GM12878 (cell line): ENCODE measurements around the gene PSMB5. TPM values are rescaled to one million over a fixed set of nuclear protein-coding genes. Genes with fewer than 3 reads are reported as not detected.

Experiments used
- ATAC-seq: fragments of 200-7000 bp; cut with Tn5 transposase; 3 replicates; pipeline ENCODE4 v1.9.1; 2020; ENCODE audit warnings: mild to moderate bottlenecking, moderate library complexity
- BruUV-seq: library from RNA; stranded (reverse); fragments of 400-500 nt; replicated peaks from 2 replicates; lab custom pipeline; 2021; lab: Mats Ljungman, UMichigan
- CTCF ChIA-PET: fragments of 300-600 bp; sonication (Branson Sonifier 250); formaldehyde crosslinking; extraction: SDS; loops from one replicate; lab custom pipeline; 2021; ENCODE audit warnings: inconsistent platforms; lab: Yijun Ruan, JAX
- POLR2A ChIA-PET: fragments of 350-600 bp; formaldehyde crosslinking; extraction: SDS; loops from one replicate; lab custom pipeline; 2021; ENCODE audit warnings: inconsistent platforms; lab: Charles Lee
- RAD21 ChIA-PET: fragments of 300-600 bp; sonication (Branson Sonifier 250); formaldehyde crosslinking; loops from one replicate; lab custom pipeline; 2023; ENCODE audit warnings: antibody characterized with exemption; ENCODE audit not compliant: unreplicated experiment; lab: Charles Lee
- SMC1A ChIA-PET: fragments of 300-600 bp; sonication (Branson Sonifier 250); formaldehyde crosslinking; loops from one replicate; lab custom pipeline; 2023; ENCODE audit not compliant: unreplicated experiment, uncharacterized antibody; lab: Charles Lee
- DNase-seq: peaks from one replicate; pipeline ENCODE4 v3.0.0-alpha.2; 2011; ENCODE audit warnings: low read depth, low spot score
- FAIRE-seq: peaks from 3 replicates; lab custom pipeline; 2011; peaks lifted over from hg19 to GRCh38; lab: Jason Lieb, UNC
- H2AFZ ChIP-seq: 2 replicates; pipeline ENCODE4 v1.6.0; 2011; ENCODE audit warnings: low read depth, low read length, control low read depth; ENCODE audit not compliant: control insufficient read depth
- H3K27ac ChIP-seq: 2 replicates; pipeline ENCODE4 v1.5.1; 2011; ENCODE audit warnings: control low read depth; ENCODE audit not compliant: control insufficient read depth, insufficient read depth
- H3K27me3 ChIP-seq, 2 experiments: replicated peaks in 1 of 2; 2 replicates each; pipeline versions ENCODE4 v1.6.0 to v1.6.1; 2011; ENCODE audit warnings: low read length in 1 of 2; ENCODE audit not compliant: control insufficient read depth in 2 of 2, insufficient read depth in 2 of 2
- H3K36me3 ChIP-seq, 2 experiments: 2 replicates each; pipeline ENCODE4 v1.5.1; 2011; ENCODE audit warnings: low read length in 1 of 2; ENCODE audit not compliant: control insufficient read depth in 2 of 2, insufficient read depth in 2 of 2
- H3K4me1 ChIP-seq: 2 replicates; pipeline ENCODE4 v1.6.1; 2011; ENCODE audit warnings: mild to moderate bottlenecking, low read length, moderate library complexity, mixed read lengths; ENCODE audit not compliant: control insufficient read depth, insufficient read depth
- H3K4me2 ChIP-seq: 2 replicates; pipeline ENCODE4 v1.6.0; 2011; ENCODE audit warnings: control low read depth; ENCODE audit not compliant: control insufficient read depth, insufficient read depth
- H3K4me3 ChIP-seq: fragments of 200-600 bp; sonication (generic); 2 replicates; pipeline ENCODE4 v1.5.1; 2016
- H3K79me2 ChIP-seq: 2 replicates; pipeline ENCODE4 v1.6.0; 2011; ENCODE audit warnings: low read length; ENCODE audit not compliant: control insufficient read depth, insufficient read depth
- H3K9ac ChIP-seq: 2 replicates; pipeline ENCODE4 v1.8.0; 2011; ENCODE audit warnings: low read length, control low read depth, mixed read lengths; ENCODE audit not compliant: control insufficient read depth, insufficient read depth
- H3K9me3 ChIP-seq: replicated peaks from 3 replicates; pipeline ENCODE4 v1.5.1; 2011; ENCODE audit warnings: mild to moderate bottlenecking, low read length; ENCODE audit not compliant: control insufficient read depth, insufficient read depth
- H4K20me1 ChIP-seq: 2 replicates; pipeline ENCODE4 v1.6.0; 2011; ENCODE audit not compliant: control insufficient read depth, insufficient read depth
- CEBPB ChIP-seq, 2 experiments: fragments of 150-350 bp in 1 of 2; IDR thresholded peaks; 2 replicates each; pipeline ENCODE4 v1.6.1; 2012 to 2014; ENCODE audit warnings: low read depth in 2 of 2, low read length in 2 of 2, borderline replicate concordance in 1 of 2, inconsistent platforms in 1 of 2
- RAD21 ChIP-seq: IDR thresholded peaks from 2 replicates; pipeline ENCODE4 v1.6.1; 2011; ENCODE audit warnings: mild to moderate bottlenecking, low read depth, low read length, moderate library complexity; ENCODE audit not compliant: insufficient read depth
- SIX5 ChIP-seq: IDR thresholded peaks from 2 replicates; pipeline ENCODE4 v1.6.1; 2011; ENCODE audit warnings: mild to moderate bottlenecking, low read depth, low read length, moderate library complexity; ENCODE audit not compliant: severe bottlenecking
- SMC3 ChIP-seq: IDR thresholded peaks from 2 replicates; pipeline ENCODE4 v1.6.1; 2011; ENCODE audit warnings: low read length, improper control_type of control experiment, borderline replicate concordance
- SRF ChIP-seq, 2 experiments: IDR thresholded peaks; 2 replicates each; pipeline ENCODE4 v1.6.1; 2011; ENCODE audit warnings: low read depth in 2 of 2, low read length in 2 of 2, mild to moderate bottlenecking in 1 of 2, moderate library complexity in 1 of 2
- ZNF207 ChIP-seq: fragments of 450-650 bp; IDR thresholded peaks from 2 replicates; pipeline ENCODE4 v1.6.1; 2014; ENCODE audit warnings: antibody characterized with exemption, mild to moderate bottlenecking, borderline replicate concordance
- ZNF217 ChIP-seq: fragments of 450-650 bp; IDR thresholded peaks from 2 replicates; pipeline ENCODE4 v1.6.1; 2017; ENCODE audit warnings: antibody characterized with exemption, mild to moderate bottlenecking
- WGBS: methylation state at CpG from one replicate; pipeline ENCODE4 v1.1.6; 2016; ENCODE audit warnings: low lambda C conversion rate; ENCODE audit not compliant: insufficient replicate concordance, insufficient coverage; ENCODE audit errors: missing lambda C conversion rate; 5-methylcytosine and 5-hydroxymethylcytosine counted together
- in situ Hi-C: fragments of 300-500 bp; cut with MboI; formaldehyde crosslinking; loops from 9 replicates; pipeline ENCODE4 v1.14.3; 2018; ENCODE audit warnings: mixed read lengths
- intact Hi-C: fragments of 100-400 bp; cut with micrococcal nuclease; formaldehyde crosslinking; loops from one replicate; pipeline ENCODE4 v1.14.2; 2022; ENCODE audit not compliant: unreplicated experiment
- polyA plus RNA-seq, 11 experiments: library from polyadenylated mRNA; depleted of rRNA in 4 of 11; unstranded in 6 of 11; stranded (reverse) in 5 of 11; fragments of >200 nt; fragmentation: Nextera tagmentation in 4 of 11; fragmentation: Illumina TruSeq in 1 of 11; extraction: Ambion mirVana in 4 of 11; extraction: Trizol in 1 of 11; gene quantifications; 1 replicate in 1 of 11; 2 replicates in 10 of 11; pipeline versions ENCODE4 v1.2.1 to v1.2.3, GENCODE V29; 2011 to 2016; ENCODE audit warnings: inconsistent platforms in 2 of 11, missing spikeins in 2 of 11, low read depth in 1 of 11
- total RNA-seq, 4 experiments: library from RNA; depleted of rRNA in 3 of 4; stranded (reverse); fragments of >200 nt in 3 of 4; fragmentation: Illumina TruSeq in 1 of 4; extraction: Trizol in 1 of 4; gene quantifications; 2 replicates each; pipeline versions ENCODE4 v1.2.1 to v1.2.3, GENCODE V29; 2013 to 2021
- TF ChIP-seq, protein P1 (sequence below): IDR thresholded peaks from 2 replicates; pipeline ENCODE4 v1.6.1; 2012; ENCODE audit warnings: low read depth, low read length, improper control_type of control experiment
- TF ChIP-seq, protein P2 (sequence below), 3 experiments: IDR thresholded peaks in 2 of 3; conservative IDR thresholded peaks in 1 of 3; 2 replicates each; pipeline ENCODE4 v1.5.1; 2011; ENCODE audit warnings: low read depth in 3 of 3, low read length in 3 of 3, mild to moderate bottlenecking in 3 of 3, control low read depth in 2 of 3, moderate library complexity in 2 of 3, inconsistent platforms in 1 of 3, mixed read lengths in 1 of 3; ENCODE audit not compliant: control insufficient read depth in 2 of 3, insufficient read depth in 1 of 3; ENCODE audit errors: extremely low read depth in 1 of 3

Gene PSMB5
- total and polyA plus RNA-seq, 10 of the 15 experiments (the other 5 are each of a cell fraction or from before 2014, with no cell fraction given), result 84.5 to 802 (median 144) TPM

DNA sequence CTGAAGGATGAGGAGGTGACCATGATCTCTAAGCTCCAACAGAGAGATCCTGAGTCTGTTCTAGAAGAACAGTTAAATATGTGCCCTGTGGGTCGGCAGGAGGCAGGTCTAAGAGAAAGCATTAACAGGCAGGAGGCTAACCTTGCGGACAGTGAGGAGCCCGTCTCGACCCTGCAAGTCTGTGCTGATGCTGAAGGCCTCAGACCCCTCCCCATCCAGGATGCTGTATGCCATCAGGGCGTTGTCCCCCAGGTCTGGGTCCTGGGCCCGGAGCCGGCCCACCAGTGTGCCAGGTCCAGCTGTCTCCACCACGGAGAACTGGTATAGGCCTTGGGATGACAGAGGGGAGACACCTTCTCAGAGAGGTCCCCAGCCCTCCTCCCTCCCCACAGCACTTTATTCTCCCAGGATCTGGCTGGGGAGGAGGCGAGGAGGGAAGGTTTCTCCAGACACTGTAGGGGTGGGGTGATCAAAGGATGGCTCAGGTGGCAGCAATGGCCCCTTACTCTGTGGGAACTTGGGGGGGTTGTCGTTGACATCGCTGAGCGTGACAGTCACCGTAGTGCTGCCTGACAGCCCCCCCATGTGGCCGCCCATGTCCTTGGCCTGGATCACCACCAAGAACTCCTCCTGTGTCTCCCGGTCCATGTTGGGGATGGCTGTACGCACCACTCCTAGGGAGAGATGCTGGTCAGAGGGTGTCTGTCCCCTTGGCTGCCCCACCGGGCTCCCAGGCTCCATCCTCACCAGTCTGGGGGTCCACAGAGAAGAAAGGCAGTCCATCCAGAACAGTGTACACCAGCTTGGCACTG, 19.5 kb upstream of the PSMB5 start:
- no TSS peak for BruUV-seq
- in situ Hi-C loops, result loop anchor here (5.0 kb wide), 1 partner anchor 62 kb away; no protein-coding TSS in a partner anchor

More for the DNA sequence above, 19.5 kb upstream of the PSMB5 start:
- Histone ChIP-seq H3K4me3 (no peak overlapping the region), H3K27me3 (no peaks in the 10 kb centered on the region), H2AFZ (no peak overlapping the region), H3K27ac (no peak overlapping the region), H3K79me2 (no peaks in the 10 kb centered on the region), H4K20me1 (no peaks in the 10 kb centered on the region), H3K9me3 (no peaks in the 10 kb centered on the region), H3K9ac (no peak overlapping the region), H3K4me2 (no peak overlapping the region), H3K4me1 (peaks cover 12% of the 10 kb centered on the region), H3K36me3 (peaks cover 4 to 5% of the 10 kb centered on the region in 2 experiments; a peak in 3 of 4 replicates)
- ChIA-PET RAD21 (interaction anchor here (0.9 to 10.8 kb wide), 8 partner anchors 17 to 215 kb away, joined by 3 to 224 read pairs (median 5); partner anchors contain the start of genes AJUBA and PRMT5), POLR2A (interaction anchor here (0.9 kb wide), 1 partner anchor 60 kb away, joined by 4 read pairs; no protein-coding TSS in a partner anchor), CTCF (interaction anchor here (0.8 to 18.3 kb wide), 11 partner anchors 8 to 125 kb away, joined by 3 to 853 read pairs (median 4); partner anchors contain the start of genes AJUBA, HAUS4 and PRMT5), SMC1A (interaction anchor here (1.1 to 8.7 kb wide), 3 partner anchors 60 to 77 kb away, joined by 4 to 156 read pairs (median 77); no protein-coding TSS in a partner anchor)
- FAIRE-seq (no peak), ATAC-seq (no peak), DNase-seq (no peak)
- WGBS, result 48% methylated on average over 17 of the region's 17 CpGs
- intact Hi-C loops, result loop anchor here (1.0 kb wide), 1 partner anchor 60 kb away; no protein-coding TSS in a partner anchor
- TF ChIP-seq ZNF207 (no peak), SRF (IDR thresholded peaks at IDR 0.05; ENCODE audit: low read depth in 2 of 2, low read length in 2 of 2) (no peak), CEBPB (IDR thresholded peaks at IDR 0.05; ENCODE audit: borderline replicate concordance in 1 of 2, low read depth in 2 of 2, low read length in 2 of 2) (no peak), ZNF217 (no peak), SIX5 (no peak), SMC3 (peak; percentile 48; the same call in 1 of the 2 replicates), RAD21 (peak; percentile 59)
- TF ChIP-seq, protein P1, sequence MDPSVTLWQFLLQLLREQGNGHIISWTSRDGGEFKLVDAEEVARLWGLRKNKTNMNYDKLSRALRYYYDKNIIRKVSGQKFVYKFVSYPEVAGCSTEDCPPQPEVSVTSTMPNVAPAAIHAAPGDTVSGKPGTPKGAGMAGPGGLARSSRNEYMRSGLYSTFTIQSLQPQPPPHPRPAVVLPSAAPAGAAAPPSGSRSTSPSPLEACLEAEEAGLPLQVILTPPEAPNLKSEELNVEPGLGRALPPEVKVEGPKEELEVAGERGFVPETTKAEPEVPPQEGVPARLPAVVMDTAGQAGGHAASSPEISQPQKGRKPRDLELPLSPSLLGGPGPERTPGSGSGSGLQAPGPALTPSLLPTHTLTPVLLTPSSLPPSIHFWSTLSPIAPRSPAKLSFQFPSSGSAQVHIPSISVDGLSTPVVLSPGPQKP, result no peak
- TF ChIP-seq, protein P2, sequence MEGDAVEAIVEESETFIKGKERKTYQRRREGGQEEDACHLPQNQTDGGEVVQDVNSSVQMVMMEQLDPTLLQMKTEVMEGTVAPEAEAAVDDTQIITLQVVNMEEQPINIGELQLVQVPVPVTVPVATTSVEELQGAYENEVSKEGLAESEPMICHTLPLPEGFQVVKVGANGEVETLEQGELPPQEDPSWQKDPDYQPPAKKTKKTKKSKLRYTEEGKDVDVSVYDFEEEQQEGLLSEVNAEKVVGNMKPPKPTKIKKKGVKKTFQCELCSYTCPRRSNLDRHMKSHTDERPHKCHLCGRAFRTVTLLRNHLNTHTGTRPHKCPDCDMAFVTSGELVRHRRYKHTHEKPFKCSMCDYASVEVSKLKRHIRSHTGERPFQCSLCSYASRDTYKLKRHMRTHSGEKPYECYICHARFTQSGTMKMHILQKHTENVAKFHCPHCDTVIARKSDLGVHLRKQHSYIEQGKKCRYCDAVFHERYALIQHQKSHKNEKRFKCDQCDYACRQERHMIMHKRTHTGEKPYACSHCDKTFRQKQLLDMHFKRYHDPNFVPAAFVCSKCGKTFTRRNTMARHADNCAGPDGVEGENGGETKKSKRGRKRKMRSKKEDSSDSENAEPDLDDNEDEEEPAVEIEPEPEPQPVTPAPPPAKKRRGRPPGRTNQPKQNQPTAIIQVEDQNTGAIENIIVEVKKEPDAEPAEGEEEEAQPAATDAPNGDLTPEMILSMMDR (IDR thresholded peaks at IDR 0.05 in 2 of 3, conservative IDR thresholded peaks at IDR 0.05 in 1 of 3; ENCODE audit: control insufficient read depth in 2 of 3, extremely low read depth in 1 of 3, insufficient read depth in 1 of 3, low read depth in 3 of 3, low read length in 3 of 3), result peak; percentile 50 to 55 (median 55); a peak in 5 of 6 replicates
